Prostate gland (tissue), 2 donors: Measurements from ENCODE around the gene H6PD. TPM values are rescaled to one million over a fixed set of nuclear protein-coding genes. Genes with fewer than 3 reads are reported as not detected.

ENCODE experiments used
- DNase-seq: peaks from one replicate; pipeline ENCODE4 v3.0.0-alpha.2; 2019; ENCODE audit warnings: low spot score
- H3K27ac ChIP-seq, 2 donors: fragments of 200-600 bp; sonication (generic); 2 replicates each; pipeline ENCODE4 v1.5.1; 2017 to 2019
- H3K27me3 ChIP-seq: fragments of 200-600 bp; sonication (generic); replicated peaks from 2 replicates; pipeline ENCODE4 v1.5.1; 2019; ENCODE audit not compliant: insufficient read depth
- H3K36me3 ChIP-seq, 2 donors: fragments of 200-600 bp; sonication (generic); 1 replicate in 1 of 2; 2 replicates in 1 of 2; pipeline versions ENCODE4 v1.5.1 to v1.8.1; 2017 to 2019
- H3K4me1 ChIP-seq: fragments of 200-600 bp; sonication (generic); replicated peaks from 2 replicates; pipeline ENCODE4 v1.5.1; 2019
- H3K4me3 ChIP-seq, 2 donors: fragments of 200-600 bp; sonication (generic); 2 replicates each; pipeline ENCODE4 v1.5.1; 2017 to 2019
- H3K9me3 ChIP-seq: fragments of 200-600 bp; sonication (generic); 2 replicates; pipeline ENCODE4 v1.5.1; 2017
- POLR2A ChIP-seq: fragments of 450-650 bp; IDR thresholded peaks from one replicate; pipeline ENCODE4 v1.6.1; 2016; ENCODE audit warnings: antibody characterized with exemption, mild to moderate bottlenecking
- POLR2AphosphoS5 ChIP-seq: sonication (generic); formaldehyde crosslinking; IDR thresholded peaks from one replicate; pipeline ENCODE4 v1.6.1; 2017; ENCODE audit warnings: antibody characterized with exemption
- WGBS: methylation state at CpG from one replicate; pipeline ENCODE4 v1.1.5; 2018; 5-methylcytosine and 5-hydroxymethylcytosine counted together
- intact Hi-C: fragments of 100-400 bp; cut with DNase I; formaldehyde crosslinking; loops from one replicate; pipeline ENCODE4 v1.14.2; 2022
- total RNA-seq, 2 donors: library from RNA; depleted of rRNA; stranded (reverse); fragments of >200 nt; gene quantifications; one replicate each; pipeline ENCODE4 v1.1.0, GENCODE V29; 2016
- TF ChIP-seq, protein P1 (sequence below), 4 experiments: fragments of 200-600 bp in 2 of 4; fragments of 450-650 bp in 2 of 4; sonication (generic) in 2 of 4; IDR thresholded peaks; 1 replicate in 3 of 4; 2 replicates in 1 of 4; pipeline ENCODE4 v1.5.1; 2016 to 2019; ENCODE audit warnings: antibody characterized with exemption in 4 of 4, mild to moderate bottlenecking in 2 of 4, moderate library complexity in 2 of 4

H6PD gene
- total RNA-seq, 2 donors from 2014 or later = 52.8 to 88.8 TPM

- Histone ChIP-seq H3K4me1 (no peaks in the 10 kb centered on the region), H3K4me3 (no peak overlapping the region), H3K36me3 (no peaks in the 10 kb centered on the region), H3K27me3 (no peaks in the 10 kb centered on the region), H3K27ac (no peak overlapping the region), H3K9me3 (no peaks in the 10 kb centered on the region)
- intact Hi-C loops = no loop called here
- 72% methylated on average over 19 of the region's 19 CpGs for WGBS
- DNase-seq = no peak
- TF ChIP-seq POLR2A (no peak), POLR2AphosphoS5 (no peak)
- TF ChIP-seq, protein P1, sequence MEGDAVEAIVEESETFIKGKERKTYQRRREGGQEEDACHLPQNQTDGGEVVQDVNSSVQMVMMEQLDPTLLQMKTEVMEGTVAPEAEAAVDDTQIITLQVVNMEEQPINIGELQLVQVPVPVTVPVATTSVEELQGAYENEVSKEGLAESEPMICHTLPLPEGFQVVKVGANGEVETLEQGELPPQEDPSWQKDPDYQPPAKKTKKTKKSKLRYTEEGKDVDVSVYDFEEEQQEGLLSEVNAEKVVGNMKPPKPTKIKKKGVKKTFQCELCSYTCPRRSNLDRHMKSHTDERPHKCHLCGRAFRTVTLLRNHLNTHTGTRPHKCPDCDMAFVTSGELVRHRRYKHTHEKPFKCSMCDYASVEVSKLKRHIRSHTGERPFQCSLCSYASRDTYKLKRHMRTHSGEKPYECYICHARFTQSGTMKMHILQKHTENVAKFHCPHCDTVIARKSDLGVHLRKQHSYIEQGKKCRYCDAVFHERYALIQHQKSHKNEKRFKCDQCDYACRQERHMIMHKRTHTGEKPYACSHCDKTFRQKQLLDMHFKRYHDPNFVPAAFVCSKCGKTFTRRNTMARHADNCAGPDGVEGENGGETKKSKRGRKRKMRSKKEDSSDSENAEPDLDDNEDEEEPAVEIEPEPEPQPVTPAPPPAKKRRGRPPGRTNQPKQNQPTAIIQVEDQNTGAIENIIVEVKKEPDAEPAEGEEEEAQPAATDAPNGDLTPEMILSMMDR (IDR thresholded peaks at IDR 0.05) = no peak
Observed at GRCh38 chr1:9281071-9281827, 46.7 kb downstream of the H6PD start.

DNA sequence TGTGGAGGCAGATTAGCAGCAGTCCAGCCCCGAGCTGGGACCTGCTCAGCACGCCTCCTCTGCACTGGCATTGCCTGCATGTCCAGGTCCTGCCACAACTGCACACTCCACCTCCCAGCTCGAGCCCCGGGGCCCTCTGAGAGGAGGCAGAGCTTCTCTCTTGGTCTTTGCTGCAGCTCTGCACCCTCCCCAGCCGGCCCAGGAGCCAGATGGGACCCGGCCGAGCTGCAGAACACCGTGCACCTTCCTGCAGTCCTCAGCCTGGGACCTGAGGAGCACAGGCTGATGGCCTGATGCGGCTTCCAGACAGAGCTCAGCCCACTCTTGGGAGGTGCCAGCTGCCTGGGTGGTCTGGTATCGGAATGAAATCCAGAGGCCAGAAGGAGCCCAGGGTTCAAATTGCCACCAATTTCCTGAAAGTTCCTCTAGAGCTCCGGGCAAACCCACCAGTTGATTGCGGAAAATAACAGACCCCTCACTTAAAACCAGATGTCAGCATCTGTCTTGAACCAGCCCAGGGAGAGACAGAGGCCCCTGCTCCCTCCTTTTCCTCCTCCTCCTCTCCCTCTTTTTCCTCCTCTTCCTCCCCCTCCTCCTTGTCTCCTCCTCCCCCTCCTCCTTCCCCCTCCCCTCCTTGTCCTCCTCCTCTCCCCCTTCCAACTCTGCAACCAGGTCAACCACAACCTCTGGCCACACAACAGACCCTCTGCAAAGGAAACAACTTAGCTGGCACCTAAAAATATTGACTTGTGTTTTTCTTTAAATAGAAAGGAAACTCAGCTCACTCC is 47.5 kb downstream of the H6PD start:
- intact Hi-C loops = no loop called here
- TF ChIP-seq POLR2A (no peak), POLR2AphosphoS5 (no peak)
- no peaks in the 10 kb centered on the region for H3K36me3 ChIP-seq
- H3K27ac ChIP-seq = no peak overlapping the region
- H3K4me3 ChIP-seq = no peak overlapping the region
- no peak for DNase-seq
- no peaks in the 10 kb centered on the region for H3K27me3 ChIP-seq
- H3K4me1 ChIP-seq = no peaks in the 10 kb centered on the region
- 24% methylated on average over 12 of the region's 12 CpGs for WGBS
- H3K9me3 ChIP-seq = no peaks in the 10 kb centered on the region

- Histone ChIP-seq H3K9me3 (no peaks in the 10 kb centered on the region), H3K4me3 (no peak overlapping the region), H3K4me1 (no peaks in the 10 kb centered on the region), H3K27me3 (no peaks in the 10 kb centered on the region), H3K36me3 (no peaks in the 10 kb centered on the region), H3K27ac (no peak overlapping the region)
- no peak for DNase-seq
- 55% methylated on average over 4 of the region's 4 CpGs for WGBS
- intact Hi-C loops = no loop called here
- TF ChIP-seq, protein P1 (IDR thresholded peaks at IDR 0.05) = no peak
- no peak for TF ChIP-seq POLR2AphosphoS5
- TF ChIP-seq POLR2A = no peak
Observed at GRCh38 chr1:9282696-9282955, 48.1 kb downstream of the H6PD start.

- no peak for DNase-seq
- no peaks in the 10 kb centered on the region for H3K36me3 ChIP-seq
- no peak overlapping the region for H3K27ac ChIP-seq
- no peaks in the 10 kb centered on the region for H3K4me1 ChIP-seq
- H3K4me3 ChIP-seq = no peak overlapping the region
- H3K27me3 ChIP-seq = no peaks in the 10 kb centered on the region
- TF ChIP-seq POLR2A (no peak), POLR2AphosphoS5 (no peak)
- TF ChIP-seq, protein P1 (IDR thresholded peaks at IDR 0.05) = no peak
- no peaks in the 10 kb centered on the region for H3K9me3 ChIP-seq
- intact Hi-C loops = no loop called here
- 90% methylated on average over 2 of the region's 2 CpGs for WGBS
Observed at GRCh38 chr1:9284061-9284460, 49.5 kb downstream of the H6PD start.

- 80% methylated on average over 6 of the region's 6 CpGs for WGBS
- no peaks in the 10 kb centered on the region for H3K27me3 ChIP-seq
- intact Hi-C loops = loop anchor here (5.0 kb wide), 1 partner anchor 206 kb away; no protein-coding TSS in a partner anchor
Observed at GRCh38 chr1:9286556-9286955, 52.0 kb downstream of the H6PD start.

More at GRCh38 chr1:9286556-9286955, 52.0 kb downstream of the H6PD start:
- Histone ChIP-seq H3K9me3 (no peaks in the 10 kb centered on the region), H3K4me3 (no peak overlapping the region), H3K4me1 (no peaks in the 10 kb centered on the region), H3K27ac (no peak overlapping the region), H3K36me3 (no peaks in the 10 kb centered on the region)
- DNase-seq = no peak
- TF ChIP-seq, protein P1 (IDR thresholded peaks at IDR 0.05) = no peak
- no peak for TF ChIP-seq POLR2AphosphoS5
- no peak for TF ChIP-seq POLR2A
